ENCODE data around the gene DUSP16.

DUSP16 gene

GRCh38 chr12:12468575-12468974 lies 94.1 kb downstream of the DUSP16 start:
- Histone ChIP-seq H3K4me3 (no peak overlapping the region), H3K27ac (peak overlapping the region in 1 of 11 experiments; percentile 31; a peak in 1 of 22 replicates), H3K9ac (no peak overlapping the region), H3K4me2 (peak overlapping the region in 7 of 11 experiments; percentile 36 to 76 (median 58); a peak in 9 of 22 replicates), H3K27me3 (no peaks in the 10 kb centered on the region), H4K20me1 (no peaks in the 10 kb centered on the region), H3K36me3 (peaks cover 0 to 37% (median 19%) of the 10 kb centered on the region in 11 experiments; a peak in 16 of 22 replicates), H3K4me1 (peaks cover 22 to 41% (median 31%) of the 10 kb centered on the region in 10 experiments), H3K9me3 (replicated peaks in 1 of 11) (peaks cover 0 to 45% (median 31%) of the 10 kb centered on the region in 11 experiments; a peak in 21 of 22 replicates)
- TF ChIP-seq Cebpa-rat (IDR thresholded peaks at IDR 0.05): no peak

- no peak for TF ChIP-seq Cebpa-rat (IDR thresholded peaks at IDR 0.05)
- no peaks in the 10 kb centered on the region for H4K20me1 ChIP-seq
- H3K9me3 ChIP-seq (replicated peaks in 1 of 11): peaks cover 0 to 42% (median 31%) of the 10 kb centered on the region in 11 experiments; a peak in 21 of 22 replicates
- peaks cover 0 to 37% (median 19%) of the 10 kb centered on the region in 11 experiments; a peak in 16 of 22 replicates for H3K36me3 ChIP-seq
- H3K4me3 ChIP-seq: no peak overlapping the region
- H3K9ac ChIP-seq: no peak overlapping the region
- H3K4me2 ChIP-seq: peak overlapping the region; percentile 4 to 76 (median 55); a peak in 21 of 22 replicates
- H3K4me1 ChIP-seq: peaks cover 22 to 41% (median 31%) of the 10 kb centered on the region in 10 experiments
- no peaks in the 10 kb centered on the region for H3K27me3 ChIP-seq
- peak overlapping the region in 3 of 11 experiments; percentile 21 to 48 (median 31); a peak in 4 of 22 replicates for H3K27ac ChIP-seq
These were observed 94.9 kb downstream of the DUSP16 start for GRCh38 chr12:12467688-12468261.

- peaks cover 0 to 37% (median 27%) of the 10 kb centered on the region in 11 experiments; a peak in 21 of 22 replicates for H3K9me3 ChIP-seq (replicated peaks in 1 of 11)
- H3K36me3 ChIP-seq: peaks cover 0 to 37% (median 19%) of the 10 kb centered on the region in 11 experiments; a peak in 16 of 22 replicates
- H3K4me1 ChIP-seq: peaks cover 22 to 41% (median 31%) of the 10 kb centered on the region in 10 experiments
- TF ChIP-seq Cebpa-rat (IDR thresholded peaks at IDR 0.05): no peak
- H3K27me3 ChIP-seq: no peaks in the 10 kb centered on the region
- no peak overlapping the region for H3K4me3 ChIP-seq
- no peaks in the 10 kb centered on the region for H4K20me1 ChIP-seq
- peak overlapping the region in 4 of 11 experiments; percentile 9 to 48 (median 26); a peak in 5 of 22 replicates for H3K27ac ChIP-seq
- peak overlapping the region; percentile 4 to 76 (median 55); a peak in 21 of 22 replicates for H3K4me2 ChIP-seq
- no peak overlapping the region for H3K9ac ChIP-seq
These were observed 95.4 kb downstream of the DUSP16 start for GRCh38 chr12:12467264-12467663.

- H3K9me3 ChIP-seq (replicated peaks in 1 of 11): peaks cover 0 to 32% (median 27%) of the 10 kb centered on the region in 11 experiments; a peak in 21 of 22 replicates
- peaks cover 0 to 37% (median 19%) of the 10 kb centered on the region in 11 experiments; a peak in 15 of 22 replicates for H3K36me3 ChIP-seq
- H3K9ac ChIP-seq: no peak overlapping the region
- peaks cover 18 to 37% (median 27%) of the 10 kb centered on the region in 10 experiments for H3K4me1 ChIP-seq
- no peaks in the 10 kb centered on the region for H4K20me1 ChIP-seq
- no peak overlapping the region for H3K4me3 ChIP-seq
- no peak overlapping the region for H3K4me2 ChIP-seq
- no peak for TF ChIP-seq Cebpa-rat (IDR thresholded peaks at IDR 0.05)
- H3K27me3 ChIP-seq: no peaks in the 10 kb centered on the region
- no peak overlapping the region for H3K27ac ChIP-seq
These were observed 96.5 kb downstream of the DUSP16 start for GRCh38 chr12:12466157-12466556.

- no peak overlapping the region for H3K27ac ChIP-seq
- no peak for TF ChIP-seq Cebpa-rat (IDR thresholded peaks at IDR 0.05)
These were observed 97.1 kb downstream of the DUSP16 start for GRCh38 chr12:12465522-12465921.

GRCh38 chr12:12461923-12462315 lies 100.7 kb downstream of the DUSP16 start:
- no peak for TF ChIP-seq Cebpa-rat (IDR thresholded peaks at IDR 0.05)
- no peaks in the 10 kb centered on the region for H4K20me1 ChIP-seq
- no peak overlapping the region for H3K4me3 ChIP-seq
- peaks cover 0 to 47% (median 9%) of the 10 kb centered on the region in 10 experiments; a peak in 14 of 20 replicates for H3K4me1 ChIP-seq
- no peaks in the 10 kb centered on the region for H3K9me3 ChIP-seq (replicated peaks in 1 of 11)
- H3K4me2 ChIP-seq: no peak overlapping the region
- no peak overlapping the region for H3K27ac ChIP-seq
- H3K9ac ChIP-seq: no peak overlapping the region
- no peaks in the 10 kb centered on the region for H3K27me3 ChIP-seq
- peaks cover 0 to 9% (median 0%) of the 10 kb centered on the region in 11 experiments; a peak in 2 of 22 replicates for H3K36me3 ChIP-seq

More at GRCh38 chr12:12465522-12465921, 97.1 kb downstream of the DUSP16 start:
- no peak overlapping the region for H3K9ac ChIP-seq
- H3K4me1 ChIP-seq: peaks cover 12 to 37% (median 21%) of the 10 kb centered on the region in 10 experiments
- no peaks in the 10 kb centered on the region for H4K20me1 ChIP-seq
- H3K4me2 ChIP-seq: no peak overlapping the region
- H3K9me3 ChIP-seq (replicated peaks in 1 of 11): peaks cover 0 to 30% (median 25%) of the 10 kb centered on the region in 11 experiments; a peak in 21 of 22 replicates
- no peak overlapping the region for H3K4me3 ChIP-seq
- peaks cover 0 to 36% (median 19%) of the 10 kb centered on the region in 11 experiments; a peak in 15 of 22 replicates for H3K36me3 ChIP-seq
- H3K27me3 ChIP-seq: no peaks in the 10 kb centered on the region

- Histone ChIP-seq H3K4me3 (no peak overlapping the region), H3K4me1 (peaks cover 1 to 47% (median 9%) of the 10 kb centered on the region in 10 experiments; a peak in 18 of 20 replicates), H3K36me3 (peaks cover 0 to 9% (median 0%) of the 10 kb centered on the region in 11 experiments; a peak in 2 of 22 replicates), H3K9me3 (replicated peaks in 1 of 11) (no peaks in the 10 kb centered on the region), H3K27me3 (no peaks in the 10 kb centered on the region), H3K4me2 (peak overlapping the region in 2 of 11 experiments; percentile 12 to 47; a peak in 2 of 22 replicates), H3K27ac (no peak overlapping the region; a peak in 1 of 22 replicates), H3K9ac (no peak overlapping the region), H4K20me1 (no peaks in the 10 kb centered on the region)
- no peak for TF ChIP-seq Cebpa-rat (IDR thresholded peaks at IDR 0.05)
These were observed 101.4 kb downstream of the DUSP16 start for GRCh38 chr12:12460935-12461922.

- Histone ChIP-seq H3K27me3 (no peaks in the 10 kb centered on the region), H4K20me1 (no peaks in the 10 kb centered on the region), H3K4me3 (no peak overlapping the region), H3K9ac (peak overlapping the region in 4 of 11 experiments; percentile 13 to 77 (median 62); a peak in 5 of 22 replicates), H3K36me3 (no peaks in the 10 kb centered on the region), H3K4me1 (peaks cover 4 to 67% (median 13%) of the 10 kb centered on the region in 10 experiments; a peak in 17 of 20 replicates), H3K4me2 (peak overlapping the region in 5 of 11 experiments; percentile 5 to 85 (median 61); a peak in 9 of 22 replicates), H3K9me3 (replicated peaks in 1 of 11) (no peaks in the 10 kb centered on the region), H3K27ac (peak overlapping the region in 6 of 11 experiments; percentile 37 to 91 (median 78); a peak in 10 of 22 replicates)
- TF ChIP-seq Cebpa-rat (IDR thresholded peaks at IDR 0.05): 0 out of 22 replicates have a peak, but pooled peaks of 1 of the 11 experiments have one; percentile 32
These were observed 106.0 kb downstream of the DUSP16 start for GRCh38 chr12:12456637-12457036.
